Measurements from ENCODE around the gene PLAC8. TPM values are rescaled to one million over a fixed set of nuclear protein-coding genes. Genes with fewer than 3 reads are reported as not detected.
"Not testable (repeated sequence)": the region's sequence is repeated elsewhere in the genome, so short reads cannot be mapped to it uniquely, and the experiment has no call there.

PLAC8 gene
- total and polyA plus RNA-seq, 2 of the 4 experiments (the other 2 are of a cell fraction), result not detected

GRCh38 chr4:83111751-83112141 lies 2.8 kb downstream of the PLAC8 start:
- dilution Hi-C loops (cut with HindIII; ENCODE audit: low sequenced_read_pairs, unreplicated experiment), result not testable (repeated sequence)
- intact Hi-C loops (cut with micrococcal nuclease), result loop anchor here (2.0 kb wide), 2 partner anchors 37 to 145 kb away; no protein-coding TSS in a partner anchor

More at GRCh38 chr4:83111751-83112141, 2.8 kb downstream of the PLAC8 start:
- H2AK5ac ChIP-seq (ENCODE audit: low read depth, low read length); H2BK5ac ChIP-seq (ENCODE audit: low read depth, low read length, poor library complexity, severe bottlenecking); H3K18ac ChIP-seq (ENCODE audit: low read depth, low read length); H3K4me3 ChIP-seq (ENCODE audit: insufficient read depth, low read depth, low read length); H3K56ac ChIP-seq (ENCODE audit: extremely low read depth, insufficient read depth, low read length); H2AK9ac ChIP-seq (replicated peaks; ENCODE audit: low read depth, low read length, poor library complexity); H3K4ac ChIP-seq (ENCODE audit: low read depth, low read length); H4K20me1 ChIP-seq (ENCODE audit: insufficient read depth, low read length); H3K23ac ChIP-seq (ENCODE audit: low read depth, low read length); H3K14ac ChIP-seq (replicated peaks; ENCODE audit: low read depth, low read length); H3K27me3 ChIP-seq (ENCODE audit: control insufficient read depth, insufficient read depth, low read length); H4K5ac ChIP-seq (ENCODE audit: low read depth, low read length); H2BK120ac ChIP-seq (ENCODE audit: low read depth, low read length); H3K4me2 ChIP-seq (ENCODE audit: low read depth, low read length); DNase-seq; H2BK15ac ChIP-seq (ENCODE audit: low read depth, low read length); H3K9ac ChIP-seq (ENCODE audit: low read depth, low read length); H4K91ac ChIP-seq (ENCODE audit: insufficient read depth, low read depth, low read length); BruUV-seq (replicated peaks); H3K27ac ChIP-seq (ENCODE audit: insufficient read depth, low read length); H3K9me1 ChIP-seq (ENCODE audit: insufficient read depth, low read length); in situ Hi-C loops (cut with MboI; ENCODE audit: low sequenced_read_pairs); H3K79me1 ChIP-seq (ENCODE audit: low read depth in 1 of 2, low read length in 2 of 2); ATAC-seq (ENCODE audit: low read depth); H3K9me3 ChIP-seq (ENCODE audit: control insufficient read depth, insufficient read depth, low read length); H3K36me3 ChIP-seq (ENCODE audit: control insufficient read depth, insufficient read depth, low read length); H3K4me1 ChIP-seq (ENCODE audit: control insufficient read depth, insufficient read depth, low read length); H2BK20ac ChIP-seq (ENCODE audit: low read depth, low read length); H4K8ac ChIP-seq (ENCODE audit: low read depth in 2 of 2, low read length in 2 of 2); H2AFZ ChIP-seq (replicated peaks; ENCODE audit: low read length, poor library complexity): not testable (repeated sequence)
- ChIA-PET POLR2A (ENCODE audit: unreplicated experiment) (interaction anchor here (0.6 kb wide), 1 partner anchor 691 kb away, joined by 3 read pairs; no protein-coding TSS in a partner anchor), CTCF (interaction anchor here (0.6 kb wide), 2 partner anchors 14 to 204 kb away, joined by 4 read pairs; no protein-coding TSS in a partner anchor)
- WGBS, 2 experiments (ENCODE audit: extremely low coverage in 2 of 2, insufficient read length in 1 of 2), result no CpG with 5 or more reads among the region's 7 CpGs

Data from IMR-90 (cell line).